ENCODE data around the gene LMAN2.

DNA sequence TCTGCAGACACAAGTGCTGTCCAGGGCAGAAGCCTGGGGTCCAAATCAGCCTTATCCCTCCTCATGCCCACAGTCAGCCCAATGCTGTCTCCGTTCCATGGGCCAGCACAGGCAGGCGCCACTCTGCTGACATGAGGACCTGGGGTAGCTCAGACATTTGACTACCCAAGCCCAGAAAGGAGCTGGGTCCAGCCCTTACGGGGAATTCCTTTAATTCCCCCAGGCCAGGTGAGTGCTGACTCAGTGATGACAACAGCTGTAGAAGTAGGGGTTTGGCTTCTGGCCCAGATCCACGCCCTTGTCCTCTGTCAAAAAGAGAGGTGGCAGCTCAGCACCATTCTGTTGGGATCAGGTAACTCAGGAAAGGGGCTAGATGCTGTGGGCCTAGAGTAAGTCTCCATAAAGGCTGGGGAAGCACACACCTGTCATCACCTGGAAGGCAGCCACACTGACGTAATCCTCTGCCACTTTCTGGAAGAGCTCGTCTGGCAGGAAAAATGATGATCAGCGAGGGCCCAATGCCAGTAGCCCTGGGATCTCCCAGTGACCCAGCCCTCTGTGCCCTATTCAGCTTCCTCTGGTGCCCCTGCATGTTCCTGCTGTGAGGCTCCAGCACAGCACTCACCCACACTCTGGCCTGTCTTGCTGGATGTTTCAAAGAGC lies 49.8 kb downstream of the LMAN2 start:
- TF ChIP-seq, protein P1, sequence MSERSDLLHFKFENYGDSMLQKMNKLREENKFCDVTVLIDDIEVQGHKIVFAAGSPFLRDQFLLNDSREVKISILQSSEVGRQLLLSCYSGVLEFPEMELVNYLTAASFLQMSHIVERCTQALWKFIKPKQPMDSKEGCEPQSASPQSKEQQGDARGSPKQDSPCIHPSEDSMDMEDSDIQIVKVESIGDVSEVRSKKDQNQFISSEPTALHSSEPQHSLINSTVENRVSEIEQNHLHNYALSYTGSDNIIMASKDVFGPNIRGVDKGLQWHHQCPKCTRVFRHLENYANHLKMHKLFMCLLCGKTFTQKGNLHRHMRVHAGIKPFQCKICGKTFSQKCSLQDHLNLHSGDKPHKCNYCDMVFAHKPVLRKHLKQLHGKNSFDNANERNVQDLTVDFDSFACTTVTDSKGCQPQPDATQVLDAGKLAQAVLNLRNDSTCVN (tag by site-specific recombination; optimal IDR thresholded peaks at IDR 0.05): no peak
- TF ChIP-seq, protein P2, sequence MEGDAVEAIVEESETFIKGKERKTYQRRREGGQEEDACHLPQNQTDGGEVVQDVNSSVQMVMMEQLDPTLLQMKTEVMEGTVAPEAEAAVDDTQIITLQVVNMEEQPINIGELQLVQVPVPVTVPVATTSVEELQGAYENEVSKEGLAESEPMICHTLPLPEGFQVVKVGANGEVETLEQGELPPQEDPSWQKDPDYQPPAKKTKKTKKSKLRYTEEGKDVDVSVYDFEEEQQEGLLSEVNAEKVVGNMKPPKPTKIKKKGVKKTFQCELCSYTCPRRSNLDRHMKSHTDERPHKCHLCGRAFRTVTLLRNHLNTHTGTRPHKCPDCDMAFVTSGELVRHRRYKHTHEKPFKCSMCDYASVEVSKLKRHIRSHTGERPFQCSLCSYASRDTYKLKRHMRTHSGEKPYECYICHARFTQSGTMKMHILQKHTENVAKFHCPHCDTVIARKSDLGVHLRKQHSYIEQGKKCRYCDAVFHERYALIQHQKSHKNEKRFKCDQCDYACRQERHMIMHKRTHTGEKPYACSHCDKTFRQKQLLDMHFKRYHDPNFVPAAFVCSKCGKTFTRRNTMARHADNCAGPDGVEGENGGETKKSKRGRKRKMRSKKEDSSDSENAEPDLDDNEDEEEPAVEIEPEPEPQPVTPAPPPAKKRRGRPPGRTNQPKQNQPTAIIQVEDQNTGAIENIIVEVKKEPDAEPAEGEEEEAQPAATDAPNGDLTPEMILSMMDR (tag by site-specific recombination; IDR thresholded peaks at IDR 0.05): no peak
- TF ChIP-seq ZNF660 (tag by site-specific recombination; IDR thresholded peaks at IDR 0.05) (no peak), ZBTB20 (tag by site-specific recombination; IDR thresholded peaks at IDR 0.05) (no peak)
